ENCODE measurements around the gene IREB2. TPM values are rescaled to one million over a fixed set of nuclear protein-coding genes. Genes with fewer than 3 reads are reported as not detected.

The IREB2 gene
- total RNA-seq, 2 experiments from 2014 or later, result 84.3 to 89.0 TPM

DNA sequence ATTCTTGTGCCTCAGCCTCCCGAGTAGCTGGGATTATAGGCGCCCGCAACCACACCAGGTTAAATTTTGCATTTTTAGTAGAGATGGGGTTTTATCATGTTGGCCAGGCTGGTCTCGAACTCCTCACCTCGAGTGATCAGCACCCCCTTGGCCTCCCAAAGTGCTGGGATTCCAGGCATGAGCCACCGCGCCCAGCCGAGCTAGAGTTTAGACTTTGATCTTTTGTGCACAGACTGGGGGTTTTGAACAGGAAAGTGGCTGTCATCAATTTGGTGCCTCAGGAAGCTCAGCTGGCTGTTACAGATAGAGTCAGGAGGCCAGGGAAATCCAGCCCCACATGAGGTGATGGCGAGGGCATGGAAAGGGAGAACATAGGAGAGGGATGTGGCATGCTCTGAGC, 19.3 kb upstream of the IREB2 start:
- H3K4me3 ChIP-seq (ENCODE audit: low read length), result no peak overlapping the region
- POLR2A ChIA-PET, result interaction anchor here (1.1 kb wide), 1 partner anchor 19 kb away, joined by 3 read pairs; the partner anchor contains the start of gene IREB2
- peaks cover 5% of the 10 kb centered on the region for H3K4me1 Mint-ChIP-seq (ENCODE audit: low read depth)
- CTCF ChIA-PET, result interaction anchor here (0.6 kb wide), 1 partner anchor 24 kb away, joined by 4 read pairs; no protein-coding TSS in a partner anchor
- peaks cover 0 to 2% of the 10 kb centered on the region in 2 experiments for H3K27me3 ChIP-seq (ENCODE audit: control insufficient read depth in 1 of 2, insufficient read depth in 2 of 2, low read length in 2 of 2)
- intact Hi-C loops (cut with DNase I, micrococcal nuclease), result no loop called here
- no peaks in the 10 kb centered on the region for H3K9me3 ChIP-seq (ENCODE audit: control insufficient read depth in 1 of 2, insufficient read depth in 1 of 2, low read length in 2 of 2)
- no peaks in the 10 kb centered on the region for H3K36me3 Mint-ChIP-seq (ENCODE audit: low read depth)
- no peak overlapping the region for H3K27ac Mint-ChIP-seq
- H3K4me1 ChIP-seq (ENCODE audit: insufficient read depth, low read length), result peaks cover 4% of the 10 kb centered on the region
- no peaks in the 10 kb centered on the region for H3K9me3 Mint-ChIP-seq
- no peak overlapping the region for H3K4me3 Mint-ChIP-seq
- no peak for ATAC-seq (ENCODE audit: poor library complexity)
- no peaks in the 10 kb centered on the region for H3K36me3 ChIP-seq (ENCODE audit: insufficient read depth, low read length)
- DNase-seq, result no peak
- TF ChIP-seq, protein P1, sequence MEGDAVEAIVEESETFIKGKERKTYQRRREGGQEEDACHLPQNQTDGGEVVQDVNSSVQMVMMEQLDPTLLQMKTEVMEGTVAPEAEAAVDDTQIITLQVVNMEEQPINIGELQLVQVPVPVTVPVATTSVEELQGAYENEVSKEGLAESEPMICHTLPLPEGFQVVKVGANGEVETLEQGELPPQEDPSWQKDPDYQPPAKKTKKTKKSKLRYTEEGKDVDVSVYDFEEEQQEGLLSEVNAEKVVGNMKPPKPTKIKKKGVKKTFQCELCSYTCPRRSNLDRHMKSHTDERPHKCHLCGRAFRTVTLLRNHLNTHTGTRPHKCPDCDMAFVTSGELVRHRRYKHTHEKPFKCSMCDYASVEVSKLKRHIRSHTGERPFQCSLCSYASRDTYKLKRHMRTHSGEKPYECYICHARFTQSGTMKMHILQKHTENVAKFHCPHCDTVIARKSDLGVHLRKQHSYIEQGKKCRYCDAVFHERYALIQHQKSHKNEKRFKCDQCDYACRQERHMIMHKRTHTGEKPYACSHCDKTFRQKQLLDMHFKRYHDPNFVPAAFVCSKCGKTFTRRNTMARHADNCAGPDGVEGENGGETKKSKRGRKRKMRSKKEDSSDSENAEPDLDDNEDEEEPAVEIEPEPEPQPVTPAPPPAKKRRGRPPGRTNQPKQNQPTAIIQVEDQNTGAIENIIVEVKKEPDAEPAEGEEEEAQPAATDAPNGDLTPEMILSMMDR (IDR thresholded peaks at IDR 0.05), result no peak
- peaks cover 10% of the 10 kb centered on the region for H3K27me3 Mint-ChIP-seq
- H3K27ac ChIP-seq (ENCODE audit: low read depth in 1 of 2, low read length in 2 of 2), result no peak overlapping the region

DNA sequence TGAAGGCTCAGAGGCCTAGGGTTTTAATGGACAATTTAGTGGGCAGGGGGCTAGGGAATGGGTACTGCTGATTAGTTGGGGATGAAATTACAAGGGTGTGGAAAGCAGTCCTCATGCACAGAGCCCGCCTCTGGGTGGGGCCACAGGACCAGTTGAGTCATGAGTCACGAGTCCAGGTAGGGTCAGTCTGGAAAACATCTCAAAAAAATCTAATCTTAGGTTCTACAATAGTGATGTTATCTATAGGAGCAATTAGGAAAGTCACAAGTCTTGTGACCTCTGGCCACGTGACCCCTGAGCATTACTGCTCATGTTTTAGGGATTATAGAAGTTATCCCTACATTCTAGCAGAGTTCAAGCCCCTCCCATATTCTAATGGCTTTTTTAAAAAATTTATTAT, 18.6 kb upstream of the IREB2 start:
- H3K36me3 Mint-ChIP-seq (ENCODE audit: low read depth), result no peaks in the 10 kb centered on the region
- no peak overlapping the region for H3K4me3 ChIP-seq (ENCODE audit: low read length)
- no peaks in the 10 kb centered on the region for H3K9me3 ChIP-seq (ENCODE audit: control insufficient read depth in 1 of 2, insufficient read depth in 1 of 2, low read length in 2 of 2)
- peaks cover 4% of the 10 kb centered on the region for H3K4me1 ChIP-seq (ENCODE audit: insufficient read depth, low read length)
- ATAC-seq (ENCODE audit: poor library complexity), result no peak
- TF ChIP-seq, protein P1 (IDR thresholded peaks at IDR 0.05), result no peak
- H3K9me3 Mint-ChIP-seq, result no peaks in the 10 kb centered on the region
- no peak overlapping the region for H3K4me3 Mint-ChIP-seq
- H3K27me3 ChIP-seq (ENCODE audit: control insufficient read depth in 1 of 2, insufficient read depth in 2 of 2, low read length in 2 of 2), result peaks cover 0 to 2% of the 10 kb centered on the region in 2 experiments
- H3K4me1 Mint-ChIP-seq (ENCODE audit: low read depth), result peaks cover 5% of the 10 kb centered on the region
- peaks cover 5% of the 10 kb centered on the region for H3K27me3 Mint-ChIP-seq
- ChIA-PET POLR2A (interaction anchor here (1.1 kb wide), 1 partner anchor 18 kb away, joined by 3 read pairs; the partner anchor contains the start of gene IREB2), CTCF (no interaction called here)
- no peak overlapping the region for H3K27ac ChIP-seq (ENCODE audit: low read depth in 1 of 2, low read length in 2 of 2)
- no peak for DNase-seq
- no peaks in the 10 kb centered on the region for H3K36me3 ChIP-seq (ENCODE audit: insufficient read depth, low read length)
- no peak overlapping the region for H3K27ac Mint-ChIP-seq
- intact Hi-C loops (cut with DNase I, micrococcal nuclease), result no loop called here

GRCh38 chr15:78420220-78420619, 17.8 kb upstream of the IREB2 start:
- no peaks in the 10 kb centered on the region for H3K9me3 ChIP-seq (ENCODE audit: control insufficient read depth in 1 of 2, insufficient read depth in 1 of 2, low read length in 2 of 2)
- intact Hi-C loops (cut with DNase I, micrococcal nuclease), result loop anchor here in 1 of 2 experiments (5.0 kb wide), 2 partner anchors 113 to 458 kb away; no protein-coding TSS in a partner anchor
- ChIA-PET POLR2A (no interaction called here), CTCF (no interaction called here)
- no peak overlapping the region for H3K4me3 Mint-ChIP-seq
- H3K4me1 ChIP-seq (ENCODE audit: insufficient read depth, low read length), result peaks cover 7% of the 10 kb centered on the region
- no peak overlapping the region for H3K27ac ChIP-seq (ENCODE audit: low read depth in 1 of 2, low read length in 2 of 2)
- DNase-seq (no peak), ATAC-seq (ENCODE audit: poor library complexity) (no peak)
- H3K4me1 Mint-ChIP-seq (ENCODE audit: low read depth), result peaks cover 8% of the 10 kb centered on the region
- H3K27me3 ChIP-seq (ENCODE audit: control insufficient read depth in 1 of 2, insufficient read depth in 2 of 2, low read length in 2 of 2), result peaks cover 0 to 2% of the 10 kb centered on the region in 2 experiments
- TF ChIP-seq, protein P1 (IDR thresholded peaks at IDR 0.05), result no peak
- H3K36me3 ChIP-seq (ENCODE audit: insufficient read depth, low read length), result no peaks in the 10 kb centered on the region
- no peaks in the 10 kb centered on the region for H3K9me3 Mint-ChIP-seq
- H3K27ac Mint-ChIP-seq, result no peak overlapping the region
- H3K27me3 Mint-ChIP-seq, result peaks cover 6% of the 10 kb centered on the region
- H3K4me3 ChIP-seq (ENCODE audit: low read length), result no peak overlapping the region
- H3K36me3 Mint-ChIP-seq (ENCODE audit: low read depth), result no peaks in the 10 kb centered on the region

All from CD4-positive, alpha-beta T cell (primary cell).